OCI-LY3 (cell line): ENCODE data around the gene RAMP2.

ENCODE experiments used
- H2AFZ ChIP-seq: fragments of 200-600, 300-600 bp; shearing (Covaris generic); 2 replicates; pipeline ENCODE4 v1.6.0; 2014; ENCODE audit warnings: antibody characterized with exemption, low read depth, low read length
- H3K27ac ChIP-seq: fragments of 200-600, 300-600 bp; sonication (generic); 2 replicates; pipeline ENCODE4 v1.5.1; 2014; ENCODE audit warnings: mild to moderate bottlenecking, low read length, moderate library complexity, mixed read lengths
- H3K27me3 ChIP-seq: fragments of 200-600, 300-600 bp; sonication (generic); 2 replicates; pipeline ENCODE4 v1.6.1; 2014; ENCODE audit warnings: low read depth, low read length, mixed read lengths
- H3K36me3 ChIP-seq: fragments of 200-600, 300-600 bp; sonication (generic); replicated peaks from 2 replicates; pipeline ENCODE3; 2014; ENCODE audit warnings: low read depth, low read length, mixed read lengths
- H3K4me1 ChIP-seq: fragments of 300-600, 200-600 bp; sonication (generic); 2 replicates; pipeline ENCODE4 v1.6.1; 2014; ENCODE audit warnings: low read length, mixed read lengths
- H3K4me2 ChIP-seq: fragments of 200-600, 300-600 bp; sonication (generic); 2 replicates; pipeline ENCODE4 v1.6.1; 2014; ENCODE audit warnings: low read length, mixed read lengths
- H3K4me3 ChIP-seq: fragments of 300-600, 200-600 bp; sonication (generic); 2 replicates; pipeline ENCODE4 v1.5.1; 2014; ENCODE audit warnings: antibody characterized with exemption, mild to moderate bottlenecking, low read length, moderate library complexity
- H3K79me2 ChIP-seq: fragments of 300-600, 200-600 bp; shearing (Covaris generic); 2 replicates; pipeline ENCODE4 v1.6.1; 2014; ENCODE audit warnings: mild to moderate bottlenecking, low read length, mixed read lengths
- H3K9ac ChIP-seq: fragments of 300-600, 200-600 bp; shearing (Covaris generic); 2 replicates; pipeline ENCODE4 v1.6.0; 2014; ENCODE audit warnings: mild to moderate bottlenecking, low read length, moderate library complexity
- H3K9me3 ChIP-seq: fragments of 200-600, 300-600 bp; shearing (Covaris generic); 2 replicates; pipeline ENCODE4 v1.6.1; 2014; ENCODE audit warnings: low read length, mixed read lengths; ENCODE audit not compliant: insufficient read depth
- H4K20me1 ChIP-seq: fragments of 200-600, 300-600 bp; sonication (generic); 2 replicates; pipeline ENCODE4 v1.6.1; 2016; ENCODE audit warnings: low read length, mixed read lengths; ENCODE audit not compliant: insufficient read depth
- CTCF ChIP-seq: fragments of 200-600, 300-600 bp; sonication (generic); IDR thresholded peaks from 2 replicates; pipeline ENCODE4 v1.5.1; 2014; ENCODE audit warnings: antibody characterized with exemption, low read length, low read depth
- EZH2phosphoT487 ChIP-seq: fragments of 200-600 bp; shearing (Covaris generic); IDR thresholded peaks from 2 replicates; pipeline ENCODE4 v1.6.1; 2018; ENCODE audit warnings: antibody characterized with exemption, mixed run types, low read depth

RAMP2 gene

GRCh38 chr17:42778570-42778969 is 17.5 kb downstream of the RAMP2 start:
- H3K36me3 ChIP-seq: peaks cover 34% of the 10 kb centered on the region
- no peak overlapping the region for H3K4me3 ChIP-seq
- no peak for TF ChIP-seq EZH2phosphoT487
- TF ChIP-seq CTCF: no peak
- H4K20me1 ChIP-seq: no peaks in the 10 kb centered on the region
- H3K27me3 ChIP-seq: no peaks in the 10 kb centered on the region
- no peak overlapping the region for H3K27ac ChIP-seq
- H3K9ac ChIP-seq: no peak overlapping the region
- H3K4me1 ChIP-seq: peaks cover 25% of the 10 kb centered on the region
- H3K9me3 ChIP-seq: no peaks in the 10 kb centered on the region
- H2AFZ ChIP-seq: no peak overlapping the region
- peaks cover 6% of the 10 kb centered on the region for H3K79me2 ChIP-seq
- H3K4me2 ChIP-seq: no peak overlapping the region

GRCh38 chr17:42779304-42779935 is 18.4 kb downstream of the RAMP2 start:
- H3K9ac ChIP-seq: no peak overlapping the region
- no peak overlapping the region for H3K4me2 ChIP-seq
- H3K4me1 ChIP-seq: peaks cover 19% of the 10 kb centered on the region
- H3K36me3 ChIP-seq: peaks cover 34% of the 10 kb centered on the region
- H3K9me3 ChIP-seq: no peaks in the 10 kb centered on the region
- H2AFZ ChIP-seq: no peak overlapping the region
- H3K27ac ChIP-seq: no peak overlapping the region
- TF ChIP-seq EZH2phosphoT487: no peak
- TF ChIP-seq CTCF: no peak
- H3K27me3 ChIP-seq: no peaks in the 10 kb centered on the region
- H3K4me3 ChIP-seq: no peak overlapping the region
- no peaks in the 10 kb centered on the region for H4K20me1 ChIP-seq
- no peaks in the 10 kb centered on the region for H3K79me2 ChIP-seq

- Histone ChIP-seq H3K4me1 (peaks cover 11% of the 10 kb centered on the region), H3K9me3 (no peaks in the 10 kb centered on the region), H3K27ac (no peak within 1 kb of the TSS), H3K9ac (no peak within 1 kb of the TSS), H3K27me3 (no peaks in the 10 kb centered on the region), H3K79me2 (no peaks in the 10 kb centered on the region), H2AFZ (no peak within 1 kb of the TSS), H3K36me3 (peaks cover 31% of the 10 kb centered on the region), H3K4me3 (no peak within 1 kb of the TSS), H4K20me1 (no peaks in the 10 kb centered on the region), H3K4me2 (no peak within 1 kb of the TSS)
- TF ChIP-seq CTCF: no peak
- TF ChIP-seq EZH2phosphoT487: no peak
Measured at GRCh38 chr17:42779936-42780850, 19.2 kb downstream of the RAMP2 start, which contains the start of gene WNK4. Gene WNK4 (plus strand): TSS chr17:42780610. CDS start chr17:42780699, 89 bp downstream.
